H9 (cell line): ENCODE data around the gene TTN. TPM values are rescaled to one million over a fixed set of nuclear protein-coding genes. Genes with fewer than 3 reads are reported as not detected.

Experiments
- DNase-seq: peaks from one replicate; pipeline ENCODE4 v3.0.0-alpha.2; 2017
- H2AFZ ChIP-seq: one replicate; pipeline ENCODE4 v1.6.1; 2013; ENCODE audit warnings: mild to moderate bottlenecking, low read length, control low read depth, moderate library complexity
- H2AK5ac ChIP-seq: 2 replicates; pipeline ENCODE4 v1.6.1; 2013; ENCODE audit warnings: low read length, control low read depth, mixed read lengths; ENCODE audit not compliant: insufficient read length
- H2BK120ac ChIP-seq: one replicate; pipeline ENCODE4 v1.6.1; 2013; ENCODE audit warnings: low read depth, mild to moderate bottlenecking, low read length, control low read depth, inconsistent platforms; ENCODE audit not compliant: poor library complexity, severe bottlenecking
- H2BK12ac ChIP-seq: 2 replicates; pipeline ENCODE4 v1.6.1; 2013; ENCODE audit warnings: low read length, control low read depth, mixed read lengths, low read depth; ENCODE audit not compliant: insufficient read length
- H2BK15ac ChIP-seq: 2 replicates; pipeline ENCODE4 v1.6.1; 2013; ENCODE audit warnings: low read depth, low read length, control low read depth
- H2BK20ac ChIP-seq: one replicate; pipeline ENCODE4 v1.6.1; 2013; ENCODE audit warnings: low read depth, mild to moderate bottlenecking, low read length, control low read depth, inconsistent platforms; ENCODE audit not compliant: poor library complexity, severe bottlenecking
- H2BK5ac ChIP-seq: 2 replicates; pipeline ENCODE4 v1.6.1; 2013; ENCODE audit warnings: low read length, control low read depth, mixed read lengths; ENCODE audit not compliant: insufficient read length
- H3K14ac ChIP-seq: 2 replicates; pipeline ENCODE4 v1.6.1; 2013; ENCODE audit warnings: low read length, control low read depth; ENCODE audit not compliant: insufficient read depth
- H3K18ac ChIP-seq: 2 replicates; pipeline ENCODE4 v1.6.1; 2013; ENCODE audit warnings: low read depth, mild to moderate bottlenecking, mixed read lengths, low read length, control low read depth; ENCODE audit not compliant: insufficient read length
- H3K23ac ChIP-seq: 2 replicates; pipeline ENCODE4 v1.6.1; 2013; ENCODE audit warnings: low read length, control low read depth, mixed read lengths, low read depth; ENCODE audit not compliant: insufficient read length
- H3K23me2 ChIP-seq: 2 replicates; pipeline ENCODE4 v1.6.1; 2013; ENCODE audit warnings: low read depth, mild to moderate bottlenecking, mixed read lengths, low read length, control low read depth; ENCODE audit not compliant: insufficient read length, poor library complexity, severe bottlenecking
- H3K27ac ChIP-seq: 2 replicates; pipeline ENCODE4 v1.5.1; 2013; ENCODE audit warnings: low read length, control low read depth, mixed read lengths, low read depth; ENCODE audit not compliant: insufficient read length
- H3K27me3 ChIP-seq: 2 replicates; pipeline ENCODE4 v1.6.1; 2013; ENCODE audit warnings: low read length, control low read depth, inconsistent platforms; ENCODE audit not compliant: insufficient read depth
- H3K4ac ChIP-seq: 2 replicates; pipeline ENCODE4 v1.6.1; 2013; ENCODE audit warnings: low read depth, mild to moderate bottlenecking, control low read depth, inconsistent platforms, low read length, moderate library complexity
- H3K4me1 ChIP-seq: 2 replicates; pipeline ENCODE4 v1.6.1; 2013; ENCODE audit warnings: low read length, control low read depth, inconsistent platforms; ENCODE audit not compliant: insufficient read depth
- H3K4me2 ChIP-seq: 2 replicates; pipeline ENCODE4 v1.6.1; 2013; ENCODE audit warnings: low read length, control low read depth, mixed read lengths; ENCODE audit not compliant: insufficient read length, insufficient read depth
- H3K56ac ChIP-seq: 2 replicates; pipeline ENCODE4 v1.6.1; 2013; ENCODE audit warnings: low read depth, mild to moderate bottlenecking, mixed read lengths, low read length, control low read depth; ENCODE audit not compliant: insufficient read length
- H3K79me1 ChIP-seq: 2 replicates; pipeline ENCODE4 v1.6.1; 2013; ENCODE audit warnings: low read depth, mild to moderate bottlenecking, moderate library complexity, low read length, control low read depth, inconsistent platforms; ENCODE audit not compliant: insufficient read depth, poor library complexity, severe bottlenecking
- H3K79me2 ChIP-seq: 2 replicates; pipeline ENCODE4 v1.6.1; 2013; ENCODE audit warnings: low read length, control low read depth, inconsistent platforms; ENCODE audit not compliant: insufficient read depth
- H3K9ac ChIP-seq: 2 replicates; pipeline ENCODE4 v1.6.1; 2013; ENCODE audit warnings: low read length, control low read depth, mixed read lengths; ENCODE audit not compliant: insufficient read length; ENCODE audit errors: extremely low read depth
- H3K9me3 ChIP-seq: one replicate; pipeline ENCODE4 v1.6.1; 2013; ENCODE audit warnings: low read depth, low read length, inconsistent platforms; ENCODE audit not compliant: control insufficient read depth
- H3T11ph ChIP-seq: one replicate; pipeline ENCODE4 v1.6.1; 2013; ENCODE audit warnings: mild to moderate bottlenecking, low read length, control low read depth, inconsistent platforms
- H4K20me1 ChIP-seq: one replicate; pipeline ENCODE4 v1.6.1; 2013; ENCODE audit not compliant: control insufficient read depth, insufficient read length, insufficient read depth
- H4K5ac ChIP-seq: 2 replicates; pipeline ENCODE4 v1.6.1; 2013; ENCODE audit warnings: low read depth, mild to moderate bottlenecking, mixed read lengths, low read length, control low read depth; ENCODE audit not compliant: insufficient read length
- H4K8ac ChIP-seq: replicated peaks from 2 replicates; pipeline ENCODE4 v1.6.1; 2013; ENCODE audit warnings: low read length, control low read depth, mixed read lengths, low read depth; ENCODE audit not compliant: insufficient read length
- H4K91ac ChIP-seq: 2 replicates; pipeline ENCODE4 v1.6.1; 2013; ENCODE audit warnings: low read depth, mild to moderate bottlenecking, moderate library complexity, mixed read lengths, low read length, control low read depth; ENCODE audit not compliant: insufficient read length
- H3K27ac Mint-ChIP-seq, 3 experiments: 2 replicates in 2 of 3; 3 replicates in 1 of 3; pipeline ENCODE4 v1.8.0; 2020 to 2021; ENCODE audit warnings: mixed read lengths in 3 of 3, mild to moderate bottlenecking in 1 of 3, moderate library complexity in 1 of 3
- H3K27me3 Mint-ChIP-seq: 2 replicates; pipeline ENCODE4 v1.8.0; 2021; ENCODE audit warnings: low read depth, mild to moderate bottlenecking, moderate library complexity, mixed read lengths
- H3K36me3 Mint-ChIP-seq, 3 experiments: 2 replicates in 2 of 3; 3 replicates in 1 of 3; pipeline ENCODE4 v1.8.0; 2020 to 2021; ENCODE audit warnings: low read depth in 3 of 3, mixed read lengths in 3 of 3; ENCODE audit not compliant: insufficient read depth in 1 of 3
- H3K4me1 Mint-ChIP-seq, 2 experiments: 2 replicates each; pipeline ENCODE4 v1.8.0; 2020; ENCODE audit warnings: mixed read lengths in 2 of 2
- H3K4me3 Mint-ChIP-seq, 2 experiments: 2 replicates in 1 of 2; 3 replicates in 1 of 2; pipeline ENCODE4 v1.8.0; 2020 to 2021; ENCODE audit warnings: mild to moderate bottlenecking in 2 of 2, mixed read lengths in 2 of 2, moderate library complexity in 1 of 2
- H3K9me3 Mint-ChIP-seq, 2 experiments: 2 replicates in 1 of 2; 3 replicates in 1 of 2; pipeline ENCODE4 v1.8.0; 2020; ENCODE audit warnings: mild to moderate bottlenecking in 2 of 2, mixed read lengths in 2 of 2, moderate library complexity in 1 of 2
- CTCF ChIP-seq: fragments of 200-600 bp; sonication (generic); conservative IDR thresholded peaks from 3 replicates; pipeline ENCODE4 v1.8.0; 2021; ENCODE audit warnings: antibody characterized with exemption, mild to moderate bottlenecking
- WGBS: extraction: QIAGEN DNeasy Blood & Tissue Kit; methylation state at CpG from one replicate; pipeline ENCODE4 v1.1.7; 2013; ENCODE audit warnings: missing lambda C conversion rate, low lambda C conversion rate, mixed read lengths; ENCODE audit not compliant: insufficient read length; ENCODE audit errors: extremely low coverage; 5-methylcytosine and 5-hydroxymethylcytosine counted together
- total RNA-seq: library from RNA; stranded (reverse); gene quantifications from 2 replicates; pipeline ENCODE4 v1.2.1, GENCODE V29; 2021

Gene TTN
- total RNA-seq, 1 experiment from 2014 or later: 0.70 TPM

- no peak overlapping the region for H4K5ac ChIP-seq
- no peaks in the 10 kb centered on the region for H3K9me3 ChIP-seq
- no peaks in the 10 kb centered on the region for H3K4me1 ChIP-seq
- no peak overlapping the region for H2BK12ac ChIP-seq
- no peak overlapping the region for H3K23ac ChIP-seq
- no peak for TF ChIP-seq CTCF
- no peak overlapping the region for H2AK5ac ChIP-seq
- no peak overlapping the region for H3K18ac ChIP-seq
- H3T11ph ChIP-seq: no peak overlapping the region
- H3K79me1 ChIP-seq: no peaks in the 10 kb centered on the region
- H2BK15ac ChIP-seq: no peak overlapping the region
- Mint-ChIP-seq H3K27ac (no peak overlapping the region), H3K4me1 (no peaks in the 10 kb centered on the region), H3K36me3 (no peaks in the 10 kb centered on the region), H3K4me3 (no peak overlapping the region), H3K9me3 (no peaks in the 10 kb centered on the region), H3K27me3 (no peaks in the 10 kb centered on the region)
- H2BK5ac ChIP-seq: no peak overlapping the region
- no peak overlapping the region for H3K4ac ChIP-seq
- H2BK20ac ChIP-seq: no peak overlapping the region
- no peak overlapping the region for H3K4me2 ChIP-seq
- no CpG with 5 or more reads among the region's 2 CpGs for WGBS
- H3K56ac ChIP-seq: no peak overlapping the region
- H4K20me1 ChIP-seq: no peaks in the 10 kb centered on the region
- no peak overlapping the region for H3K27ac ChIP-seq
- no peaks in the 10 kb centered on the region for H3K79me2 ChIP-seq
- no peak overlapping the region for H4K91ac ChIP-seq
- H3K14ac ChIP-seq: no peak overlapping the region
- H3K23me2 ChIP-seq: no peaks in the 10 kb centered on the region
- H3K27me3 ChIP-seq: no peaks in the 10 kb centered on the region
- H2BK120ac ChIP-seq: no peak overlapping the region
- DNase-seq: no peak
- H4K8ac ChIP-seq: no peak overlapping the region
- no peak overlapping the region for H2AFZ ChIP-seq
- H3K9ac ChIP-seq: no peak overlapping the region
Measured at GRCh38 chr2:178677599-178677998, 129.6 kb downstream of the TTN start.
